H9 (cell line): Measurements from ENCODE around the gene GFOD2. TPM values are rescaled to one million over a fixed set of nuclear protein-coding genes. Genes with fewer than 3 reads are reported as not detected.

Experiments used
- DNase-seq: peaks from one replicate; pipeline ENCODE4 v3.0.0-alpha.2; 2017
- H2AFZ ChIP-seq: one replicate; pipeline ENCODE4 v1.6.1; 2013; ENCODE audit warnings: mild to moderate bottlenecking, low read length, control low read depth, moderate library complexity
- H2AK5ac ChIP-seq: 2 replicates; pipeline ENCODE4 v1.6.1; 2013; ENCODE audit warnings: low read length, control low read depth, mixed read lengths; ENCODE audit not compliant: insufficient read length
- H2BK120ac ChIP-seq: one replicate; pipeline ENCODE4 v1.6.1; 2013; ENCODE audit warnings: low read depth, mild to moderate bottlenecking, low read length, control low read depth, inconsistent platforms; ENCODE audit not compliant: poor library complexity, severe bottlenecking
- H2BK12ac ChIP-seq: 2 replicates; pipeline ENCODE4 v1.6.1; 2013; ENCODE audit warnings: low read length, control low read depth, mixed read lengths, low read depth; ENCODE audit not compliant: insufficient read length
- H2BK15ac ChIP-seq: 2 replicates; pipeline ENCODE4 v1.6.1; 2013; ENCODE audit warnings: low read depth, low read length, control low read depth
- H2BK20ac ChIP-seq: one replicate; pipeline ENCODE4 v1.6.1; 2013; ENCODE audit warnings: low read depth, mild to moderate bottlenecking, low read length, control low read depth, inconsistent platforms; ENCODE audit not compliant: poor library complexity, severe bottlenecking
- H2BK5ac ChIP-seq: 2 replicates; pipeline ENCODE4 v1.6.1; 2013; ENCODE audit warnings: low read length, control low read depth, mixed read lengths; ENCODE audit not compliant: insufficient read length
- H3K14ac ChIP-seq: 2 replicates; pipeline ENCODE4 v1.6.1; 2013; ENCODE audit warnings: low read length, control low read depth; ENCODE audit not compliant: insufficient read depth
- H3K18ac ChIP-seq: 2 replicates; pipeline ENCODE4 v1.6.1; 2013; ENCODE audit warnings: low read depth, mild to moderate bottlenecking, mixed read lengths, low read length, control low read depth; ENCODE audit not compliant: insufficient read length
- H3K23ac ChIP-seq: 2 replicates; pipeline ENCODE4 v1.6.1; 2013; ENCODE audit warnings: low read length, control low read depth, mixed read lengths, low read depth; ENCODE audit not compliant: insufficient read length
- H3K23me2 ChIP-seq: 2 replicates; pipeline ENCODE4 v1.6.1; 2013; ENCODE audit warnings: low read depth, mild to moderate bottlenecking, mixed read lengths, low read length, control low read depth; ENCODE audit not compliant: insufficient read length, poor library complexity, severe bottlenecking
- H3K27ac ChIP-seq: 2 replicates; pipeline ENCODE4 v1.5.1; 2013; ENCODE audit warnings: low read length, control low read depth, mixed read lengths, low read depth; ENCODE audit not compliant: insufficient read length
- H3K27me3 ChIP-seq: 2 replicates; pipeline ENCODE4 v1.6.1; 2013; ENCODE audit warnings: low read length, control low read depth, inconsistent platforms; ENCODE audit not compliant: insufficient read depth
- H3K4ac ChIP-seq: 2 replicates; pipeline ENCODE4 v1.6.1; 2013; ENCODE audit warnings: low read depth, mild to moderate bottlenecking, control low read depth, inconsistent platforms, low read length, moderate library complexity
- H3K4me1 ChIP-seq: 2 replicates; pipeline ENCODE4 v1.6.1; 2013; ENCODE audit warnings: low read length, control low read depth, inconsistent platforms; ENCODE audit not compliant: insufficient read depth
- H3K4me2 ChIP-seq: 2 replicates; pipeline ENCODE4 v1.6.1; 2013; ENCODE audit warnings: low read length, control low read depth, mixed read lengths; ENCODE audit not compliant: insufficient read length, insufficient read depth
- H3K56ac ChIP-seq: 2 replicates; pipeline ENCODE4 v1.6.1; 2013; ENCODE audit warnings: low read depth, mild to moderate bottlenecking, mixed read lengths, low read length, control low read depth; ENCODE audit not compliant: insufficient read length
- H3K79me1 ChIP-seq: 2 replicates; pipeline ENCODE4 v1.6.1; 2013; ENCODE audit warnings: low read depth, mild to moderate bottlenecking, moderate library complexity, low read length, control low read depth, inconsistent platforms; ENCODE audit not compliant: insufficient read depth, poor library complexity, severe bottlenecking
- H3K79me2 ChIP-seq: 2 replicates; pipeline ENCODE4 v1.6.1; 2013; ENCODE audit warnings: low read length, control low read depth, inconsistent platforms; ENCODE audit not compliant: insufficient read depth
- H3K9ac ChIP-seq: 2 replicates; pipeline ENCODE4 v1.6.1; 2013; ENCODE audit warnings: low read length, control low read depth, mixed read lengths; ENCODE audit not compliant: insufficient read length; ENCODE audit errors: extremely low read depth
- H3K9me3 ChIP-seq: one replicate; pipeline ENCODE4 v1.6.1; 2013; ENCODE audit warnings: low read depth, low read length, inconsistent platforms; ENCODE audit not compliant: control insufficient read depth
- H3T11ph ChIP-seq: one replicate; pipeline ENCODE4 v1.6.1; 2013; ENCODE audit warnings: mild to moderate bottlenecking, low read length, control low read depth, inconsistent platforms
- H4K20me1 ChIP-seq: one replicate; pipeline ENCODE4 v1.6.1; 2013; ENCODE audit not compliant: control insufficient read depth, insufficient read length, insufficient read depth
- H4K5ac ChIP-seq: 2 replicates; pipeline ENCODE4 v1.6.1; 2013; ENCODE audit warnings: low read depth, mild to moderate bottlenecking, mixed read lengths, low read length, control low read depth; ENCODE audit not compliant: insufficient read length
- H4K8ac ChIP-seq: replicated peaks from 2 replicates; pipeline ENCODE4 v1.6.1; 2013; ENCODE audit warnings: low read length, control low read depth, mixed read lengths, low read depth; ENCODE audit not compliant: insufficient read length
- H4K91ac ChIP-seq: 2 replicates; pipeline ENCODE4 v1.6.1; 2013; ENCODE audit warnings: low read depth, mild to moderate bottlenecking, moderate library complexity, mixed read lengths, low read length, control low read depth; ENCODE audit not compliant: insufficient read length
- H3K27ac Mint-ChIP-seq, 3 experiments: 2 replicates in 2 of 3; 3 replicates in 1 of 3; pipeline ENCODE4 v1.8.0; 2020 to 2021; ENCODE audit warnings: mixed read lengths in 3 of 3, mild to moderate bottlenecking in 1 of 3, moderate library complexity in 1 of 3
- H3K27me3 Mint-ChIP-seq: 2 replicates; pipeline ENCODE4 v1.8.0; 2021; ENCODE audit warnings: low read depth, mild to moderate bottlenecking, moderate library complexity, mixed read lengths
- H3K36me3 Mint-ChIP-seq, 3 experiments: 2 replicates in 2 of 3; 3 replicates in 1 of 3; pipeline ENCODE4 v1.8.0; 2020 to 2021; ENCODE audit warnings: low read depth in 3 of 3, mixed read lengths in 3 of 3; ENCODE audit not compliant: insufficient read depth in 1 of 3
- H3K4me1 Mint-ChIP-seq, 2 experiments: 2 replicates each; pipeline ENCODE4 v1.8.0; 2020; ENCODE audit warnings: mixed read lengths in 2 of 2
- H3K4me3 Mint-ChIP-seq, 2 experiments: 2 replicates in 1 of 2; 3 replicates in 1 of 2; pipeline ENCODE4 v1.8.0; 2020 to 2021; ENCODE audit warnings: mild to moderate bottlenecking in 2 of 2, mixed read lengths in 2 of 2, moderate library complexity in 1 of 2
- H3K9me3 Mint-ChIP-seq, 2 experiments: 2 replicates in 1 of 2; 3 replicates in 1 of 2; pipeline ENCODE4 v1.8.0; 2020; ENCODE audit warnings: mild to moderate bottlenecking in 2 of 2, mixed read lengths in 2 of 2, moderate library complexity in 1 of 2
- CTCF ChIP-seq: fragments of 200-600 bp; sonication (generic); conservative IDR thresholded peaks from 3 replicates; pipeline ENCODE4 v1.8.0; 2021; ENCODE audit warnings: antibody characterized with exemption, mild to moderate bottlenecking
- WGBS: extraction: QIAGEN DNeasy Blood & Tissue Kit; methylation state at CpG from one replicate; pipeline ENCODE4 v1.1.7; 2013; ENCODE audit warnings: missing lambda C conversion rate, low lambda C conversion rate, mixed read lengths; ENCODE audit not compliant: insufficient read length; ENCODE audit errors: extremely low coverage; 5-methylcytosine and 5-hydroxymethylcytosine counted together
- total RNA-seq: library from RNA; stranded (reverse); gene quantifications from 2 replicates; pipeline ENCODE4 v1.2.1, GENCODE V29; 2021

The GFOD2 gene
- total RNA-seq, 1 experiment from 2014 or later, result 21.8 TPM

GRCh38 chr16:67647111-67647651, 71.9 kb downstream of the GFOD2 start:
- H3K9ac ChIP-seq, result no peak overlapping the region
- no peak for TF ChIP-seq CTCF
- no peaks in the 10 kb centered on the region for H3K27me3 ChIP-seq
- no peak overlapping the region for H3K4ac ChIP-seq
- no peaks in the 10 kb centered on the region for H3K79me1 ChIP-seq
- no peak overlapping the region for H2BK15ac ChIP-seq
- peaks cover 8% of the 10 kb centered on the region for H3K23me2 ChIP-seq
- H2BK5ac ChIP-seq, result no peak overlapping the region
- Mint-ChIP-seq H3K36me3 (peaks cover 6 to 26% (median 23%) of the 10 kb centered on the region in 3 experiments; a peak in 6 of 7 replicates), H3K4me1 (peaks cover 3 to 9% of the 10 kb centered on the region in 2 experiments; a peak in 3 of 4 replicates), H3K27me3 (peaks cover 9% of the 10 kb centered on the region), H3K4me3 (no peak overlapping the region; a peak in 1 of 5 replicates), H3K9me3 (no peaks in the 10 kb centered on the region), H3K27ac (no peak overlapping the region)
- H3K18ac ChIP-seq, result no peak overlapping the region
- no peaks in the 10 kb centered on the region for H3K4me1 ChIP-seq
- no peak overlapping the region for H3K14ac ChIP-seq
- no CpG with 5 or more reads among the region's 15 CpGs for WGBS
- H2BK20ac ChIP-seq, result no peak overlapping the region
- no peak overlapping the region for H2AK5ac ChIP-seq
- H3K27ac ChIP-seq, result no peak overlapping the region
- H4K5ac ChIP-seq, result no peak overlapping the region
- H2AFZ ChIP-seq, result no peak overlapping the region
- no peak overlapping the region for H3K56ac ChIP-seq
- H3K4me2 ChIP-seq, result no peak overlapping the region
- no peaks in the 10 kb centered on the region for H3K79me2 ChIP-seq
- H4K20me1 ChIP-seq, result no peaks in the 10 kb centered on the region
- no peak overlapping the region for H2BK12ac ChIP-seq
- no peak overlapping the region for H4K8ac ChIP-seq
- no peaks in the 10 kb centered on the region for H3K9me3 ChIP-seq
- no peak overlapping the region for H4K91ac ChIP-seq
- H2BK120ac ChIP-seq, result no peak overlapping the region
- H3K23ac ChIP-seq, result no peak overlapping the region
- DNase-seq, result no peak
- H3T11ph ChIP-seq, result no peak overlapping the region
